VCaP (cell line): ENCODE measurements around the gene FOS.
"Not testable (repeated sequence)": the region's sequence is repeated elsewhere in the genome, so short reads cannot be mapped to it uniquely, and the experiment has no call there.

Experiments used
- H3K27ac ChIP-seq: fragments of 450-650 bp; 2 replicates; pipeline ENCODE4 v1.5.1; 2017
- TF ChIP-seq, protein P1 (sequence below): fragments of 450-650 bp; conservative IDR thresholded peaks from 2 replicates; pipeline ENCODE4 v1.5.1; 2017; ENCODE audit warnings: mild to moderate bottlenecking, moderate library complexity

Gene FOS

DNA sequence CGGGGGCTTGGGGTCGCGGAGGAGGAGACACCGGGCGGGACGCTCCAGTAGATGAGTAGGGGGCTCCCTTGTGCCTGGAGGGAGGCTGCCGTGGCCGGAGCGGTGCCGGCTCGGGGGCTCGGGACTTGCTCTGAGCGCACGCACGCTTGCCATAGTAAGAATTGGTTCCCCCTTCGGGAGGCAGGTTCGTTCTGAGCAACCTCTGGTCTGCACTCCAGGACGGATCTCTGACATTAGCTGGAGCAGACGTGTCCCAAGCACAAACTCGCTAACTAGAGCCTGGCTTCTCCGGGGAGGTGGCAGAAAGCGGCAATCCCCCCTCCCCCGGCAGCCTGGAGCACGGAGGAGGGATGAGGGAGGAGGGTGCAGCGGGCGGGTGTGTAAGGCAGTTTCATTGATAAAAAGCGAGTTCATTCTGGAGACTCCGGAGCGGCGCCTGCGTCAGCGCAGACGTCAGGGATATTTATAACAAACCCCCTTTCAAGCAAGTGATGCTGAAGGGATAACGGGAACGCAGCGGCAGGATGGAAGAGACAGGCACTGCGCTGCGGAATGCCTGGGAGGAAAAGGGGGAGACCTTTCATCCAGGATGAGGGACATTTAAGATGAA, 630 bp downstream of the FOS start:
- TF ChIP-seq, protein P1, sequence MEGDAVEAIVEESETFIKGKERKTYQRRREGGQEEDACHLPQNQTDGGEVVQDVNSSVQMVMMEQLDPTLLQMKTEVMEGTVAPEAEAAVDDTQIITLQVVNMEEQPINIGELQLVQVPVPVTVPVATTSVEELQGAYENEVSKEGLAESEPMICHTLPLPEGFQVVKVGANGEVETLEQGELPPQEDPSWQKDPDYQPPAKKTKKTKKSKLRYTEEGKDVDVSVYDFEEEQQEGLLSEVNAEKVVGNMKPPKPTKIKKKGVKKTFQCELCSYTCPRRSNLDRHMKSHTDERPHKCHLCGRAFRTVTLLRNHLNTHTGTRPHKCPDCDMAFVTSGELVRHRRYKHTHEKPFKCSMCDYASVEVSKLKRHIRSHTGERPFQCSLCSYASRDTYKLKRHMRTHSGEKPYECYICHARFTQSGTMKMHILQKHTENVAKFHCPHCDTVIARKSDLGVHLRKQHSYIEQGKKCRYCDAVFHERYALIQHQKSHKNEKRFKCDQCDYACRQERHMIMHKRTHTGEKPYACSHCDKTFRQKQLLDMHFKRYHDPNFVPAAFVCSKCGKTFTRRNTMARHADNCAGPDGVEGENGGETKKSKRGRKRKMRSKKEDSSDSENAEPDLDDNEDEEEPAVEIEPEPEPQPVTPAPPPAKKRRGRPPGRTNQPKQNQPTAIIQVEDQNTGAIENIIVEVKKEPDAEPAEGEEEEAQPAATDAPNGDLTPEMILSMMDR, result no peak
- peak overlapping the region; percentile 75 for H3K27ac ChIP-seq

DNA sequence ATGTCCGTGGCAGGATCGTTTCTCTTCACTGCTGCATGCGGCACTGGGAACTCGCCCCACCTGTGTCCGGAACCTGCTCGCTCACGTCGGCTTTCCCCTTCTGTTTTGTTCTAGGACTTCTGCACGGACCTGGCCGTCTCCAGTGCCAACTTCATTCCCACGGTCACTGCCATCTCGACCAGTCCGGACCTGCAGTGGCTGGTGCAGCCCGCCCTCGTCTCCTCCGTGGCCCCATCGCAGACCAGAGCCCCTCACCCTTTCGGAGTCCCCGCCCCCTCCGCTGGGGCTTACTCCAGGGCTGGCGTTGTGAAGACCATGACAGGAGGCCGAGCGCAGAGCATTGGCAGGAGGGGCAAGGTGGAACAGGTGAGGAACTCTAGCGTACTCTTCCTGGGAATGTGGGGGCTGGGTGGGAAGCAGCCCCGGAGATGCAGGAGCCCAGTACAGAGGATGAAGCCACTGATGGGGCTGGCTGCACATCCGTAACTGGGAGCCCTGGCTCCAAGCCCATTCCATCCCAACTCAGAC, 1.2 kb downstream of the FOS start:
- TF ChIP-seq, protein P1, result no peak

DNA sequence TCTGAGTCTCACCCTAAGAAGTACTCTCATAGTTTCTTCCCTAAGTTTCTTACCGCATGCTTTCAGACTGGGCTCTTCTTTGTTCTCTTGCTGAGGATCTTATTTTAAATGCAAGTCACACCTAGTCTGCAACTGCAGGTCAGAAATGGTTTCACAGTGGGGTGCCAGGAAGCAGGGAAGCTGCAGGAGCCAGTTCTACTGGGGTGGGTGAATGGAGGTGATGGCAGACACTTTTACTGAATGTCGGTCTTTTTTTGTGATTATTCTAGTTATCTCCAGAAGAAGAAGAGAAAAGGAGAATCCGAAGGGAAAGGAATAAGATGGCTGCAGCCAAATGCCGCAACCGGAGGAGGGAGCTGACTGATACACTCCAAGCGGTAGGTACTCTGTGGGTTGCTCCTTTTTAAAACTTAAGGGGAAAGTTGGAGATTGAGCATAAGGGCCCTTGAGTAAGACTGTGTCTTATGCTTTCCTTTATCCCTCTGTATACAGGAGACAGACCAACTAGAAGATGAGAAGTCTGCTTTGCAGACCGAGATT, 1.7 kb downstream of the FOS start:
- H3K27ac ChIP-seq, result no peak overlapping the region
- TF ChIP-seq, protein P1, result no peak

More for the DNA sequence above, 1.2 kb downstream of the FOS start:
- no peak overlapping the region for H3K27ac ChIP-seq

DNA sequence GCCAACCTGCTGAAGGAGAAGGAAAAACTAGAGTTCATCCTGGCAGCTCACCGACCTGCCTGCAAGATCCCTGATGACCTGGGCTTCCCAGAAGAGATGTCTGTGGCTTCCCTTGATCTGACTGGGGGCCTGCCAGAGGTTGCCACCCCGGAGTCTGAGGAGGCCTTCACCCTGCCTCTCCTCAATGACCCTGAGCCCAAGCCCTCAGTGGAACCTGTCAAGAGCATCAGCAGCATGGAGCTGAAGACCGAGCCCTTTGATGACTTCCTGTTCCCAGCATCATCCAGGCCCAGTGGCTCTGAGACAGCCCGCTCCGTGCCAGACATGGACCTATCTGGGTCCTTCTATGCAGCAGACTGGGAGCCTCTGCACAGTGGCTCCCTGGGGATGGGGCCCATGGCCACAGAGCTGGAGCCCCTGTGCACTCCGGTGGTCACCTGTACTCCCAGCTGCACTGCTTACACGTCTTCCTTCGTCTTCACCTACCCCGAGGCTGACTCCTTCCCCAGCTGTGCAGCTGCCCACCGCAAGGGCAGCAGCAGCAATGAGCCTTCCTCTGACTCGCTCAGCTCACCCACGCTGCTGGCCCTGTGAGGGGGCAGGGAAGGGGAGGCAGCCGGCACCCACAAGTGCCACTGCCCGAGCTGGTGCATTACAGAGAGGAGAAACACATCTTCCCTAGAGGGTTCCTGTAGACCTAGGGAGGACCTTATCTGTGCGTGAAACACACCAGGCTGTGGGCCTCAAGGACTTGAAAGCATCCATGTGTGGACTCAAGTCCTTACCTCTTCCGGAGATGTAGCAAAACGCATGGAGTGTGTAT, 2.4 kb downstream of the FOS start:
- H3K27ac ChIP-seq, result no peak overlapping the region
- TF ChIP-seq, protein P1, result no peak

DNA sequence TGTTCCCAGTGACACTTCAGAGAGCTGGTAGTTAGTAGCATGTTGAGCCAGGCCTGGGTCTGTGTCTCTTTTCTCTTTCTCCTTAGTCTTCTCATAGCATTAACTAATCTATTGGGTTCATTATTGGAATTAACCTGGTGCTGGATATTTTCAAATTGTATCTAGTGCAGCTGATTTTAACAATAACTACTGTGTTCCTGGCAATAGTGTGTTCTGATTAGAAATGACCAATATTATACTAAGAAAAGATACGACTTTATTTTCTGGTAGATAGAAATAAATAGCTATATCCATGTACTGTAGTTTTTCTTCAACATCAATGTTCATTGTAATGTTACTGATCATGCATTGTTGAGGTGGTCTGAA, 3.0 kb downstream of the FOS start:
- TF ChIP-seq, protein P1, result no peak
- no peak overlapping the region for H3K27ac ChIP-seq

DNA sequence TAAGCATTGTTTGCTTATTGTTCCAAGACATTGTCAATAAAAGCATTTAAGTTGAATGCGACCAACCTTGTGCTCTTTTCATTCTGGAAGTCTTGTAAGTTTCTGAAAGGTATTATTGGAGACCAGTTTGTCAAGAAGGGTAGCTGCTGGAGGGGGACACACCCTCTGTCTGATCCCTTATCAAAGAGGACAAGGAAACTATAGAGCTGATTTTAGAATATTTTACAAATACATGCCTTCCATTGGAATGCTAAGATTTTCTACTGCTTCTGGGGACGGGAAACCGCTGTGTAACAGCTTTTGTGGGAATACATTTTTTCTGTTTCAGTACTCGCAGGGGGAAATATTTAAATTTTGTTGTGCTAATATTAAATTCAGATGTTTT, 3.5 kb downstream of the FOS start:
- TF ChIP-seq, protein P1, result no peak
- H3K27ac ChIP-seq, result no peak overlapping the region

DNA sequence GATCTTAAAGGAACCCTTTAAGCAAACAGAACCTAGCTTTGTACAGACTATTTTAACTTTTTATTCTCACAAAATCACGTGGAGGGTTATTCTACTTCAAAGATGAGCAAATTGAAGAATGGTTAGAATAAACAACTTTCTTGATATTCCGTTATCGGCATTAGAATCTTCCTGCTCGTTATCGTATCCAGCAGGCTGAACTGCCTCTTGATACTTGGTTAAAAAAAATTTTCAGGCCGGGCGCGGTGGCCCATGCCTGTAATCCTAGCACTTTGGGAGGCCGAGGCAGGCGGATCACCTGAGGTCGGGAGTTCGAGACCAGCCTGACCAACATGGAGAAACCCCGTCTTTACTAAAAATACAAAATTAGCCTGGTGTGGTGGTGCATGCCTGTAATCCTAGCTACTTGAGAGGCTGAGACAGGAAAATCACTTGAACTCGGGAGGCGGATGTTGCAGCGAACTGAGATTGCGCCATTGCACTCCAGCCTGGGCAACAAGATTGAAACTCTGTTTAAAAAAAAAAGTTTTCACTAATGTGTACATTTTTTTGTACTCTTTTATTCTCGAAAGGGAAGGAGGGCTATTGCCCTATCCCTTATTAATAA, 4.0 kb downstream of the FOS start:
- H3K27ac ChIP-seq, result not testable (repeated sequence)
